B cell (primary cell): ENCODE results near the gene GALNT17.
"Not testable (repeated sequence)": the region's sequence is repeated elsewhere in the genome, so short reads cannot be mapped to it uniquely, and the experiment has no call there.

Experiments used
- EZH2 ChIP-seq: IDR thresholded peaks from 2 replicates; pipeline ENCODE4 v1.6.1; 2012; ENCODE audit warnings: borderline replicate concordance, low read depth, mild to moderate bottlenecking, moderate library complexity, low read length; ENCODE audit not compliant: insufficient read depth, poor library complexity, severe bottlenecking
- TF ChIP-seq, protein P1 (sequence below): fragments of 200-600 bp; IDR thresholded peaks from one replicate; pipeline ENCODE4 v1.8.0; 2022; ENCODE audit warnings: antibody characterized with exemption, mild to moderate bottlenecking

GRCh38 chr7:71737931-71738540, 606.1 kb downstream of the GALNT17 start:
- not testable (repeated sequence) for TF ChIP-seq EZH2
- TF ChIP-seq, protein P1, sequence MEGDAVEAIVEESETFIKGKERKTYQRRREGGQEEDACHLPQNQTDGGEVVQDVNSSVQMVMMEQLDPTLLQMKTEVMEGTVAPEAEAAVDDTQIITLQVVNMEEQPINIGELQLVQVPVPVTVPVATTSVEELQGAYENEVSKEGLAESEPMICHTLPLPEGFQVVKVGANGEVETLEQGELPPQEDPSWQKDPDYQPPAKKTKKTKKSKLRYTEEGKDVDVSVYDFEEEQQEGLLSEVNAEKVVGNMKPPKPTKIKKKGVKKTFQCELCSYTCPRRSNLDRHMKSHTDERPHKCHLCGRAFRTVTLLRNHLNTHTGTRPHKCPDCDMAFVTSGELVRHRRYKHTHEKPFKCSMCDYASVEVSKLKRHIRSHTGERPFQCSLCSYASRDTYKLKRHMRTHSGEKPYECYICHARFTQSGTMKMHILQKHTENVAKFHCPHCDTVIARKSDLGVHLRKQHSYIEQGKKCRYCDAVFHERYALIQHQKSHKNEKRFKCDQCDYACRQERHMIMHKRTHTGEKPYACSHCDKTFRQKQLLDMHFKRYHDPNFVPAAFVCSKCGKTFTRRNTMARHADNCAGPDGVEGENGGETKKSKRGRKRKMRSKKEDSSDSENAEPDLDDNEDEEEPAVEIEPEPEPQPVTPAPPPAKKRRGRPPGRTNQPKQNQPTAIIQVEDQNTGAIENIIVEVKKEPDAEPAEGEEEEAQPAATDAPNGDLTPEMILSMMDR, result not testable (repeated sequence)
